Spleen (tissue), 11 donors: ENCODE data around the gene OSGEP. TPM values are rescaled to one million over a fixed set of nuclear protein-coding genes. Genes with fewer than 3 reads are reported as not detected.

ENCODE experiments used
- DNase-seq: peaks from one replicate; pipeline ENCODE4 v3.0.0-alpha.2; 2020
- H3K27ac ChIP-seq, 8 donors: fragments of 200-600 bp; sonication (generic) in 7 of 8; 1 replicate in 4 of 8; 2 replicates in 4 of 8; pipeline versions ENCODE4 v1.5.0 to v1.8.0; 2016 to 2021; ENCODE audit warnings: inconsistent platforms in 4 of 8, mild to moderate bottlenecking in 4 of 8, moderate library complexity in 1 of 8
- H3K27me3 ChIP-seq, 7 donors: fragments of 200-600 bp; sonication (generic) in 6 of 7; replicated peaks in 1 of 7; 1 replicate in 4 of 7; 2 replicates in 3 of 7; pipeline versions ENCODE4 v1.5.0 to v1.8.0; 2016 to 2021; ENCODE audit warnings: inconsistent platforms in 3 of 7, mild to moderate bottlenecking in 1 of 7
- H3K36me3 ChIP-seq, 6 donors: fragments of 200-600 bp; sonication (generic) in 5 of 6; 1 replicate in 4 of 6; 2 replicates in 2 of 6; pipeline versions ENCODE4 v1.5.0 to v1.8.0; 2016 to 2021; ENCODE audit warnings: inconsistent platforms in 2 of 6
- H3K4me1 ChIP-seq, 6 donors: fragments of 200-600 bp; sonication (generic) in 5 of 6; 1 replicate in 3 of 6; 2 replicates in 3 of 6; pipeline versions ENCODE4 v1.5.0 to v1.8.0; 2016 to 2021; ENCODE audit warnings: inconsistent platforms in 3 of 6
- H3K4me3 ChIP-seq, 8 donors: fragments of 200-600 bp; sonication (generic) in 7 of 8; 1 replicate in 4 of 8; 2 replicates in 4 of 8; pipeline versions ENCODE4 v1.5.0 to v1.8.0; 2016 to 2021; ENCODE audit warnings: inconsistent platforms in 4 of 8, mild to moderate bottlenecking in 4 of 8, moderate library complexity in 2 of 8
- H3K9me3 ChIP-seq, 8 donors: fragments of 200-600 bp; sonication (generic) in 7 of 8; 1 replicate in 4 of 8; 2 replicates in 4 of 8; pipeline versions ENCODE4 v1.5.0 to v1.8.0; 2016 to 2021; ENCODE audit warnings: inconsistent platforms in 4 of 8
- CTCF ChIP-seq, 11 experiments: fragments of 200-600 bp in 7 of 11; fragments of 450-650 bp in 4 of 11; sonication (generic) in 4 of 11; IDR thresholded peaks in 8 of 11; conservative IDR thresholded peaks in 3 of 11; 1 replicate in 7 of 11; 2 replicates in 4 of 11; pipeline versions ENCODE4 v1.4.0 to v1.8.0; 2016 to 2021; ENCODE audit warnings: antibody characterized with exemption in 11 of 11, inconsistent platforms in 4 of 11, mild to moderate bottlenecking in 1 of 11
- POLR2A ChIP-seq, 3 donors: fragments of 450-650 bp; IDR thresholded peaks; one replicate each; pipeline ENCODE4 v1.5.1; 2017; ENCODE audit warnings: antibody characterized with exemption in 3 of 3, mild to moderate bottlenecking in 1 of 3
- POLR2AphosphoS5 ChIP-seq, 3 donors: sonication (generic); formaldehyde crosslinking; IDR thresholded peaks; one replicate each; pipeline ENCODE4 v1.5.1; 2017; ENCODE audit warnings: antibody characterized with exemption in 3 of 3
- WGBS, 5 donors: extraction: QIAGEN DNeasy Blood & Tissue Kit in 3 of 5; methylation state at CpG; one replicate each; pipeline versions ENCODE4 v1.1.5 to v1.1.7; 2013 to 2018; 5-methylcytosine and 5-hydroxymethylcytosine counted together
- intact Hi-C: fragments of 100-400 bp; cut with DNase I; formaldehyde crosslinking; loops from one replicate; pipeline ENCODE4 v1.15.0; 2023; ENCODE audit warnings: low total_unique reads
- polyA plus RNA-seq, 3 donors: library from polyadenylated mRNA; stranded (reverse); fragments of 200-250 nt; gene quantifications; one replicate each; pipeline ENCODE4 v1.2.1, GENCODE V29; 2013
- total RNA-seq, 7 donors: library from RNA; depleted of rRNA in 3 of 7; stranded (reverse); fragments of >200 nt in 3 of 7; fragmentation: NEBNext Ultra II Directional in 4 of 7; extraction: Animal tissue kit (Norgen Biotek cat#: 25700) in 4 of 7; gene quantifications; one replicate each; pipeline versions ENCODE4 v1.1.0 to v1.2.1, GENCODE V29; 2016 to 2021
- donor health status: healthy with polysubstance abuse.
- donor health status: DM: no; HTN: no; CAD: no; lungs with moderate emphysema.
- donor health status: DM: no; HTN: no; CAD: no.
- donor health status: Bipolar disorder and iron deficiency.
- donor health status: healthy.
- donor health status: DM: no; HTN: no; CAD: no.
- donor health status: DM: yes; HTN: yes; CAD: no.

The OSGEP gene
- total and polyA plus RNA-seq, 10 donors: 48.6 to 110 (median 76.3) TPM

- intact Hi-C loops: no loop called here
- 56 to 78% (median 74%) methylated on average over 2 of the region's 2 CpGs for WGBS, 5 donors
These were observed 33.3 kb downstream of the OSGEP start for GRCh38 chr14:20421267-20421666.

GRCh38 chr14:20419419-20419818 lies 35.2 kb downstream of the OSGEP start:
- intact Hi-C loops: loop anchor here (10.0 kb wide), 1 partner anchor 45 kb away; the partner anchor contains the start of genes PIP4P1 and PNP

More at GRCh38 chr14:20421267-20421666, 33.3 kb downstream of the OSGEP start:
- TF ChIP-seq POLR2A (IDR thresholded peaks at IDR 0.05) (no peak), POLR2AphosphoS5 (IDR thresholded peaks at IDR 0.05) (no peak), CTCF (IDR thresholded peaks at IDR 0.05 in 8 of 11, conservative IDR thresholded peaks at IDR 0.05 in 3 of 11) (no peak)
- Histone ChIP-seq H3K27me3 (no peaks in the 10 kb centered on the region), H3K36me3 (no peaks in the 10 kb centered on the region), H3K9me3 (no peaks in the 10 kb centered on the region), H3K4me1 (peaks cover 0 to 22% (median 2%) of the 10 kb centered on the region in 6 donors), H3K27ac (no peak overlapping the region), H3K4me3 (no peak overlapping the region)
- no peak for DNase-seq

GRCh38 chr14:20418501-20418909 lies 36.1 kb downstream of the OSGEP start:
- Histone ChIP-seq H3K9me3 (no peaks in the 10 kb centered on the region), H3K27me3 (no peaks in the 10 kb centered on the region), H3K4me3 (no peak overlapping the region), H3K36me3 (no peaks in the 10 kb centered on the region), H3K27ac (no peak overlapping the region), H3K4me1 (peaks cover 8 to 42% (median 22%) of the 10 kb centered on the region in 6 donors)
- 91 to 96% (median 94%) methylated on average over 2 of the region's 2 CpGs for WGBS, 5 donors
- intact Hi-C loops: loop anchor here (10.0 kb wide), 1 partner anchor 46 kb away; the partner anchor contains the start of genes PIP4P1 and PNP
- DNase-seq: no peak
- no peak for TF ChIP-seq POLR2AphosphoS5 (IDR thresholded peaks at IDR 0.05)

More at GRCh38 chr14:20419419-20419818, 35.2 kb downstream of the OSGEP start:
- H3K9me3 ChIP-seq: no peaks in the 10 kb centered on the region
- DNase-seq: no peak
- no peaks in the 10 kb centered on the region for H3K36me3 ChIP-seq
- WGBS, 5 donors: 48 to 62% (median 53%) methylated on average over 1 of the region's 1 CpG
- H3K27me3 ChIP-seq: no peaks in the 10 kb centered on the region
- H3K27ac ChIP-seq: no peak overlapping the region
- H3K4me3 ChIP-seq: no peak overlapping the region
- peaks cover 4 to 33% (median 15%) of the 10 kb centered on the region in 6 donors for H3K4me1 ChIP-seq
- TF ChIP-seq POLR2A (IDR thresholded peaks at IDR 0.05) (no peak), CTCF (IDR thresholded peaks at IDR 0.05 in 8 of 11, conservative IDR thresholded peaks at IDR 0.05 in 3 of 11) (no peak), POLR2AphosphoS5 (IDR thresholded peaks at IDR 0.05) (no peak)

- DNase-seq: no peak
- Histone ChIP-seq H3K9me3 (no peaks in the 10 kb centered on the region), H3K4me3 (no peak overlapping the region), H3K4me1 (peaks cover 8 to 46% (median 22%) of the 10 kb centered on the region in 6 donors), H3K36me3 (no peaks in the 10 kb centered on the region), H3K27me3 (no peaks in the 10 kb centered on the region), H3K27ac (no peak overlapping the region)
- TF ChIP-seq CTCF (IDR thresholded peaks at IDR 0.05 in 8 of 11, conservative IDR thresholded peaks at IDR 0.05 in 3 of 11): no peak
- 56 to 77% (median 68%) methylated on average over 7 of the region's 7 CpGs for WGBS, 5 donors
- intact Hi-C loops: loop anchor here (10.0 kb wide), 1 partner anchor 47 kb away; the partner anchor contains the start of genes PIP4P1 and PNP
These were observed 37.1 kb downstream of the OSGEP start for GRCh38 chr14:20417250-20418186.
